Measurements from ENCODE around the gene TMEM132C. TPM values are rescaled to one million over a fixed set of nuclear protein-coding genes. Genes with fewer than 3 reads are reported as not detected.
"Not testable (repeated sequence)": the region's sequence is repeated elsewhere in the genome, so short reads cannot be mapped to it uniquely, and the experiment has no call there.

Gene TMEM132C
- total RNA-seq, 1 donor from 2014 or later, result not detected

DNA sequence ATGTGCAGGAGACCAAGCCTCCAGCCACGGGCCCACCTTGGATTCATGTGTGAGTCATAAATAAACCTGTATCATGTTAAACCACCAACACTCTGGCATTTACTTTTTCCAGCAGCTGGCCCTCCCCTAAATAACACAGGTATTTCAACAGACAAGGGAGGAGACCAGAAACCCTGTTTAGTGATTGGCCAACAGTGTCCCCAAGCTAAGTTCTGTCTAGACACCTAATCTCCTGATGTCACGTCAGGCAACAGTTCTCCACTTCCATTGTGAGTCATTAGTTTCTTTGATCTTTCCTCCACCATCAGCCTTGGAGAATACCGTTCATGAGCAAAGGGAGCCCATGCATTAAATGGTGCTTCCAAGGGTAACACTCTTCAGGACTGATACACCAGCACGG lies 196.9 kb downstream of the TMEM132C start:
- no peak for DNase-seq (ENCODE audit: extremely low read depth, low read depth, low spot score)

DNA sequence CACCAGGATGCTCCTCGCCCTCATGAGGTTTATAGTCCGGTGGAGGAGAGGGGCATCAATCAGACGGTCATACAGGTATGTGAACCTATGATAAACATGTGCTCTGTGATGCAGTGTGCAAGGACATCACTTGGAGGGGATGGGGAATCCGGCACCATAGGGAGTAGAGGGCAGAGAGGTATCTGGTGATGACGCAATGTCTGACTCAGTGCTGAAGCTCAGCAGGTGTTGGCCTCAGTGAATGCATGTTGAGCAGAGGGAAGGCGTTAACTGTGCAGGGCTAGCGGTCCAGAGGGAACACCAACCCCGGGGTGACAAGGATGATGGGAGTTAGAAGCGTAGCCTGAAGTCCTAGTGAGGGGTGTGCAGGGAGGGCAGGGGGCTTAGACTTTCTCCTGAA lies 200.9 kb downstream of the TMEM132C start:
- no peak for DNase-seq (ENCODE audit: extremely low read depth, low read depth, low spot score)

DNA sequence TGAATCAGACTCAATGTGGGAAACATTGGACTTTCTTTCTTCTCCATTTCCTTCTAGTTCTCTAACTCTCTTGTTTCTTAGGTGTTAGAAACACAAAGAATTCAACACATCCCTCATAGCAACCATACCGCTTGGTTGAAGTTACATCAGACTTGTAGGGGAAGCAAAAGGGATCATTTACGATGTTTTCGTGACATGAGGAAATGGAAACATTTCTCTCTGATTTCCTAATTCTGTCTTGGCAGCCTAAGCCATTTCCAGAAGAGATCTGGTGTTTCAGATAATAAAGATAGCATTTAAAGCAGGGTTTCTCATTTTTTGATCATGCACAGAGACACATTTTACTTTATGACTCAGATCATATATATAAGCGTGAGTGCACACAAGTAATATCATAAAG lies 202.0 kb downstream of the TMEM132C start:
- DNase-seq (ENCODE audit: extremely low read depth, low read depth, low spot score), result no peak

DNA sequence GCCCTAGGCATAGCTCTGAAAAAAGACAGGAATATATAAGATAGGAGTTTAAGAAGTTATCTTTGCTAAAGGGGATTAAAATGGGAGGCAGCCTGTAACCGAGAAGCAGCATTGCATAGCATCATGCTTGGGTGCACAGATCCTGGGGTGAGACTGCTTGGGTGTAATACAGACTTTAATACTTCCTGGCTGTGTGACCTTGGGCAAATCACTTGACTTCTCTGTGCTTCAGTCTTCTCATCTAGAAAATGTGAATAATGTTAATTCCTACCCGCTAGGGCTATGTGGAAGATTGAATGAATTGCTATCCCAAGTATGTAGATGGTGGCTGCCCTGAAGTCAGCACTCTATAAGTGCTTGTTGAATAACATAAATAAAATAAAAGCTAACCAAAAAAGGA lies 204.5 kb downstream of the TMEM132C start:
- no peak for DNase-seq (ENCODE audit: extremely low read depth, low read depth, low spot score)

DNA sequence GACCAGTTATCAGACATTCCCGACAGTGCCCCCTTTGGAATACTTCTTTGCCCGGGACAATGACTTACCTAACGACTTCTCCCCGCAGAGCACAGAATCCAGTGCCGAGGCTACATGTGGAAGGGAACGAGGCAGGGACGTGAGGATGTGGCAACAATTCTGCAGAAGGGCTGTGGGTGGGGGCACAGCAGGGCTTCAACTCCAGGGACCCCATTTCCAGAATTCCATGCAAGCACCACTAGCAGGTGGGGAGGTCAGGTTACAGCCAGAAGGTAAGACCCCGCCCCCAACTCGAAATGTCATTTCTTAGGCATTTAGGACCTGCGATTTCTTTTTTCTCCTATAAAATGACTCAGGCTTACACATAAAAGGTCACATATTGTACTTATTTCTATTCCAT lies 207.9 kb downstream of the TMEM132C start:
- no peak for DNase-seq (ENCODE audit: extremely low read depth, low read depth, low spot score)

DNA sequence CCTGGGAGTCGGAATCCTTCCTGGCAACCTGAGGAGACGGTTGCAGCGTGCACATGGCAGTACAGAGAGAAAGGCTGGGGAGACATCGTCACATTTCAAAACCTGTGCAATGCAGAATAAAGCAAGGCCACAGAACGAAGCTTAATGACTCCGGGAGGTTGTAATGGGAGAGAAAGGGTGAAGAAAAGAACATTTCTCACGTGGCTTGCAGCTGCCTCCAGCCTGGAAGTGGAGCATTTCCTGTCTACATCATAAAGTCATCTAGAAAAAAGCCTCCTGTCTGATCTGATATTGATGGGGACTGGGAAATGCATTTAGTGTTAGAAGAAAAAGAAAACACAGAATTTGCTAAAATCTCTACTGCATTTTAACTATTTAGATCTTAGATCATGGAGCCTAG lies 209.3 kb downstream of the TMEM132C start:
- DNase-seq (ENCODE audit: extremely low read depth, low read depth, low spot score), result no peak

DNA sequence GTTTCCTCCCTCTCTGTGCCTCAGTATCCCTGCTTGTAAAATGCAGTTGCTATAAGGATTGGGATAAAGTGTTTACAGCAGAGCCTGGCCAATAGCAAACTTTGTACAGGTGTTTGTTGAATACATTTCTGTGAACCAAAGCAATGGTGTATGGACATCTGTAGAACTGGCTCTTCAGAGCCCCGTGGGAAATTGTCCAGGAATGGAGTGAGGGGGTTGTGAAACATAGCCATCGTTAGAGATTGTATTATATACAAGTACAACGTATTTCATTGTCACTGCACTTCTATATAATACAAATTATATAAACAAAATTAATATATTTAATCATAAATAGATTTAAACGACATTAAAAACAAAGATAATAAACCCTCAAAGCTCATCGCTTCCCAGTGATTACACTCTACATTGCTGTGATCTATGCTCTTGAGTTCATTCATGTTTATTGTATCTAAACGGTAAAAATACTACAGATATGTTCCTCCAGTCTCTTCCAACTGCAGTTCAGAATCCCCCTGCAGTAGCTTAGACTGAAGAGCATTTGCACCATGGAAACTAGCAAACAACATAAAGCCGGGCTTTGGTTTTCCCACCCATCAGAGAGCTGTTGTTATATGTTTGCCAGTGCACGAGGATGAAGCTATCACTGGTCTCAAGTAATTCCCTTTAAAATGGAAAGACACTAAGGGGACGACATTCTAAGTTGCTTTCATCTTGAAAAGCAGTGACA lies 216.7 kb downstream of the TMEM132C start:
- no peak for DNase-seq (ENCODE audit: extremely low read depth, low read depth, low spot score)

DNA sequence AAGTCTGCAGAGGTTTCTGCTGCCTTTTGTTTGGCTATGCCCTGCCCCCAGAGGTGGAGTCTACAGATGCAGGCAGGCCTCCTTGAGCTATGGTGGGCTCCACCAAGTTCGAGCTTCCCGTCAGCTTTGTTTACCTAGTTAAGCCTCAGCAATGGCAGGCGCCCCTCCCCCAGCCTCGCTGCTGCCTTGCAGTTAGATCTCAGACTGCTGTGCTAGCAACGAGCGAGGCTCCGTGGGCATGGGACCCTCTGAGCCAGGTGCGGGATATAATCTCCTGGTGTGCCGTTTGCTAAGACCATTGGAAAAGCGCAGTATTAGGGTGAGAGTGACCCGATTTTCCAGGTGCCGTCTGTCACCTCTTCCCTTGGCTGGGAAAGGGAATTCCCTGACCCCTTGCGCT lies 230.4 kb downstream of the TMEM132C start:
- not testable (repeated sequence) for DNase-seq (ENCODE audit: extremely low read depth, low read depth, low spot score)

DNA sequence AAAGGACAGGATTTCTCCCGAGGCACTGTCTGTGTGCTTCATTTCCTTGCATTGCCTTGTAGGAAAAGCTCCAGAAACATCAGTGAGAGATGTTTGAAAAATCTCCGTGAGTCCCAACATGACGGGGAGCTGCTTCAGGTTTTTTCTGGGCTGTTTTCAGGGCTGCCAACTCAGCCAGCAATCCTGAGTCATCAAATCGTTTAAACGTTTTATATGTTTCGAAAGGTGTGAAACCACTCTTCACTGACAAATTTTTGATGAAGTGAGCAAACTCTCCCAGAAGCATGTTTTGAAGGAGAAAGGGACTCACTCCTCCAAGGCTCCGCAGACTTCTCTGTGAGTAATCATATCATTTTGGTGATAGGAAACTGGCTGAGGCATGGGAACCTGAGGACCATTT lies 240.5 kb downstream of the TMEM132C start:
- DNase-seq (ENCODE audit: extremely low read depth, low read depth, low spot score), result no peak

DNA sequence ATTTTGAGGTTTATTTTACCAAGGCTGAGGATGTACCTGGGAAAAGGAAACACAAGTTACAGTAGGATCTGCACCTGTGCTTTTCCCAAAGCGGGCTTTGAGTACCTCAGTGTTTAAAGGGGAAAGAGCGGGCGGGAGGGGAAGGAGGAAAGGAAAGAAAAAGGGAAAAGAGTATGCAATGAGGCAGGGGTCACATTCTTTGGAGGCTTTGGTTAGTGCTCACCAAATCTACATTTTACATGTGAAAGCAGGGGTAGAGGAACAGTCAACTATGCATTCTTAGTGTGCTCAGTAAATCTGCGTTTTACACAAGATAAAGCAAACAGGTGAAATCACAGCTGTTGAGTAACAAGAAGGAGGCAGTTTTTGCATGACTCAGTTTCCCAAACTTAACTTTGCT lies 242.2 kb downstream of the TMEM132C start:
- no peak for DNase-seq (ENCODE audit: extremely low read depth, low read depth, low spot score)

DNA sequence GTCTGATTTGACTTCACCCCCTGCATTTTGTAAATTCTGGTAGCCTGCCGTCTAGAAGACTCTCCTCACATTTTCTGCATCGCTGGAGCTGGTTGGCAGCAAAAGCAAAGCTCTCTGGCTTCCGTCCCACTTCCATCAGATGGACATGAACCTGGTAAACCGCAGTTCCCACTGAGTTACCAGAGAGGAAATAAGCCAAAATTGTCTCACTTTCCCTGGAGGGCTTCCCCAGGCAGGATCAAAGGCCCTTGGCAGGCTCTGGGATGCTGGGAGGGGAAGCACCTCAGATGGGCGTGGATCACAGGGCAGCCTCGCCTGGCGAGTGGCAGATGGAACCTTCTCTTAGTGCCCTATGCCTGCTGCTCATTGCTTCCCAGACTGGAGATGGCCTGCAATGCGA lies 243.5 kb downstream of the TMEM132C start:
- DNase-seq (ENCODE audit: extremely low read depth, low read depth, low spot score), result no peak

DNA sequence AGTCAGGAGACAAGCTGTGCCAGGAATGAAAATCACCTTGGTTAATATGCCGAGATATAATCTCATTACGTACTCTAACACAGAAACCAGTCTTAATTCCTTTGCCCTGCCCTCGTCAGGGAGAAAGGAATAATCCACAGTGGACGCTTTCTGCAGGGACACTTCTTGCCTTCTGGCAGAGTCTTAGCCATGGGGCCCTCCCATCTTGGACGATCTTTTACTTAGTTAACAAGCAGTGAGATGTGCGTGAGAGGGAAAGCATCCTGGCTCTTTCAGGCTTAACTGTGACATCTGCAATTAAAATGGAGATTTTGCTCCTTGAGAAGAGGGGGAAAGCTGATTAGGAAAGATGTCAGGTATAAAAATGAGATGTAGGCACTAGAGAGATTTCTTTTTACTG lies 246.4 kb downstream of the TMEM132C start:
- no peak for DNase-seq (ENCODE audit: extremely low read depth, low read depth, low spot score)

DNA sequence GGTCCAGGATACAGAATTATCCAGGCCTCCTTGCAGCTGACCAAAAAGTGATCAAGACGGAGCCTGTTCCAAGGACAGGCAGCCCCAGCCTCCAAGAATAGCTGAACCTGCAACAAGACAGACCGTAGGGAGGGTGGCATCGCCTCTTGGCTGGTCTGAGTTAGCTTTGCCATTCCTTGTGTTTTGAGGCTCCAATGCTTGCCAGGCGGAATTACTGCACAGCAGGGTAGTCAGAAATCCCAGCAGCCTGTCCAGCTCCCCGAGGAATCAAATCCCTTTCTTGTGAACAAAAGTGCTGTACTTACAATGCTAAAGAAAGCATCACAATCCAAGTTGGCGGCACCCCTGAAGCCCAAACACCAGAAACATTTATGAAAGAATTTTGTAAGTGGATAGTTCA lies 246.9 kb downstream of the TMEM132C start:
- no peak for DNase-seq (ENCODE audit: extremely low read depth, low read depth, low spot score)

DNA sequence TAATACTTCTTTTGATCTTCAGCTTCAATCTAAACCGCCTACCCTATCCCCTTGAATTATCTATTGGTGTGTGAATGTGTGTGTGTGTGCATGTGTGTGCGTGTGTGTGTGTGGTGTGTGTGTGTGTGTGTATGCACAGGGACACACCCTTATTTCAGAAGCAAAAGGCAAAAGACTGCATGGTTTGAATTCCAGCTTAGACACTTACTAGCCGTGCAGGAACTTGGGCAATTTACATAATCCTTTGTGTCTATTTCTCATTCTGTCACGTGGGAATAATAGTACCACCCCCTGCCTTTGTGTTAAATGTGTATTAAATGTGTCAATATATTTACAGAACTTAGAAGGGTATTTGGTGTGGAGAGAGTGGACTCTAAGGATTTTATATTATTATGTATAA lies 251.7 kb downstream of the TMEM132C start:
- DNase-seq (ENCODE audit: extremely low read depth, low read depth, low spot score), result no peak

DNA sequence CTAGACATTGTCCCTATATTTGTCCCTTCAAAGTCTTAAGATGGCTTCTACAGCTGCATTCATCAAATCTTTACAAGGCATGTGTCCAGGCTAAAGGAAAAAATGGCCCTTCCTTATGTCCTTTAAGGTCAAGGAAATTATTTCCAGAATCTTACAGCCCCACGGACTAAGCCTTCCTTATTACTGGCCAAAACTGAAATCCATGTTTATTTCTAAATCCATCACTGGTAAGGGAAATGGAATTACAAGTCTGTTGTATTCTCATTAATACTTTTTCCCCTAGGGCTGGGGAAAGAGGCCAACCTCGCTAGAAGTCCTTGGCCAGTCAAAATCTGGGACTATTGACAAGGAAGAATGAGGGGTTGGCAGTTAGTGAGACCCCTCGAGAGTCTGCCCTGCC lies 252.5 kb downstream of the TMEM132C start:
- no peak for DNase-seq (ENCODE audit: extremely low read depth, low read depth, low spot score)

DNA sequence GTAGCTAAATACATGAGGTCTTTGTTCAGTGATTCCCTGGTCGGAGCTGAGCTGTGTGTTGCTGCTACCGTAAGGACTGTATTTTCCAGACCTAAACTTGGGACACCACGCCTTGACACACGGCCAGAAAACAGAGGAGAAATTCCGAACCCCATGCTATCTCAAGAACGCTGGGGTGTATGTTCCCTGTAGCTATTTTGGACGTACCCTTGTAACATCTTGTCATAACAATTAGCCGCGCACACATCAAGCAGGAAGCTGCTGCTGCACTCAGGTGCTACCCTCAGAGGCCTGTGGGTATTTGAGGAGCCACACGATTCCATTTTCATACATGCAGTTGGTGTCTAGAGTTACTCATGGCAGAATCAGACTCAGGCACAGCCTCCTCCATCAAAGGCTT lies 255.0 kb downstream of the TMEM132C start:
- no peak for DNase-seq (ENCODE audit: extremely low read depth, low read depth, low spot score)

DNA sequence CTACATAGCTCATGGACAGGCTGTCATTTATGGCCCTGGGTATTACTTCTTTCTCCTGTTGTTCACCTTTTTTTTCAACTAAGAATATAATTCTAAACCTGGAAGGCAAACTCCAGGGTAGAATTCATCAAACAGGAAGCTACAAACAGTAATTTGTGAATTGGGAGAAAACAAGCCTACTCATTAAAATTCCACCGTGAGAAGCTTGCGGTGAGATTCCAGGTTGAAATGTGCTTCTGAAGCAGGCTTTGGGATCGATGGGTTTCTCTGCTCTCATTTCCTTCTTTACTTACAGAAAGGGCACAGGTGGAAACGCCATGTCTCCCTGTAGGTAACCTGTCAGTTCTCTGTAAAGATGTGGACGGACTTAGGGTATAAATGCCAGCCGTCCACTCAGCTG lies 257.5 kb downstream of the TMEM132C start:
- DNase-seq (ENCODE audit: extremely low read depth, low read depth, low spot score), result no peak

DNA sequence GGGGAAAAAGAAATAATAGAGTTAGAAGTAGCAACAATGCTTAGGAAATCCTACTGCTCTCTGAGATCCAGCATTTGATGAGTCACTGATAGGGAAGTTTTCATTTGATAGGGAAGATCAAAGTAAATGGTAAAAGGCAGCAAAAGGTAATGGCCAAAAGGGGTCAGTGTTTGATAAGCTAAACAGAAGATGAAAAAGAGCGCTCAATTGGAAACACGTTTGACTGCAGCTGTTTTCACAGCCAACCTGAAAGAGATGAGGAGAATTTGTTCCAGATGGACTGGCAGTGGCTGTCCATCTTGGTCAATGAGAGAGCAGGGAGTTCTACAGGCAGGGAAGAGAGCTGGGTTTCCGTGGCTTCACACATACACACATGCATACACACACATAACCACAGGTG lies 264.2 kb downstream of the TMEM132C start:
- no peak for DNase-seq (ENCODE audit: extremely low read depth, low read depth, low spot score)

DNA sequence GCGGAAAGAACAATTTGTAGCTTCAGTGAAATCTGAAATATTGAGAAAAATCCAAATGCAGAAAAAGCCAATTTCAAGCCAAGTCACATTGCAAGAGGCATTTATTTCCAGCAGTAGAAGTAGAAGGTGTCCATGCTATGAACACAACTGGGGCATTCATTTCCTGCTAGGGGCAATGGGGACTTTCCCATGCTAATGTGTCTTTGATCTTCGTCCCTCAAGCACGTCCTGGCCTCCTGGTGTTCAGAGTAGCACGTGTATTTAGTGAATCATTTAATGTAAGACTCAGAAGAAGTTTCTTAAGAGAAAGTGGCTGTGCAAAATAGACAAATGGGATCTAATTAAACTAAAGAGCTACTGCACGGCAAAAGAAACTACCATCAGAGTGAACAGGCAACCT lies 267.9 kb downstream of the TMEM132C start:
- no peak for DNase-seq (ENCODE audit: extremely low read depth, low read depth, low spot score)

DNA sequence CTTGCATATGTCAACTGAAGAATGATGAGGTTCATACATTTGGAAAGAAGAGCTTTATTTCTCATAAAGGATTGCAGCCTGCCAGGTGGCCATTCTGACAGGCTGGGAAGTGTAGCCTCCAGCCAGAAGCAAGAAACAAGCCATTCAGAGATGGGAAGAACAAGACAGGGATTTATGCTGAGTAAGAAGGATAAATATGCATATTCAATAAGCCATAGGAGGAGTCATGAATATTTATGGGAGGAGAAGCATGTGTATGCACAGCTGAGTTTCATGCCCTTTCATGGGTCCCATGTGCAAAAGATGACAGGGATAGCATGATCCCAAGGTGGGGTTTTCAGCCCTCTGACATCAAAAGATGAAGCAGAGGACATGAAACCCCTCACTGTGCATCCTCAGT lies 269.8 kb downstream of the TMEM132C start:
- DNase-seq (ENCODE audit: extremely low read depth, low read depth, low spot score), result no peak

DNA sequence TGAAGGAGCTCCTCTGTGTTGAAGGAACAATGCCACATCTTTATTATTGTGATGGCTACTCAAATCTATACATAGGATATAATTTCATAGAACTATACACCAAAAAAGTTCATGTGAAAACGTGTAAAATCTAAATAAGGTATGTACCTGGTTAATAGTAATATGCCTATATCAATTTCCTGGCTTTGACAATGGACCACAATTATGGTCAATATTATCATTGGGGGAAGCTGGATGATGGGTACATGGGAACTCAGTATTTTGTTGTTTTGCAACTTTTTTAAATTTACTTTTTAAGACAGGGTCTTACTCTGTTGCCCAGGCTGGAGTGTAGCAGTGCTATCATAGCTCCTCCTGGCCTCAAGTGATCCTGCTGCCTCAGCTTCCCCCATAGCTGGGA lies 270.7 kb downstream of the TMEM132C start:
- DNase-seq (ENCODE audit: extremely low read depth, low read depth, low spot score), result no peak

DNA sequence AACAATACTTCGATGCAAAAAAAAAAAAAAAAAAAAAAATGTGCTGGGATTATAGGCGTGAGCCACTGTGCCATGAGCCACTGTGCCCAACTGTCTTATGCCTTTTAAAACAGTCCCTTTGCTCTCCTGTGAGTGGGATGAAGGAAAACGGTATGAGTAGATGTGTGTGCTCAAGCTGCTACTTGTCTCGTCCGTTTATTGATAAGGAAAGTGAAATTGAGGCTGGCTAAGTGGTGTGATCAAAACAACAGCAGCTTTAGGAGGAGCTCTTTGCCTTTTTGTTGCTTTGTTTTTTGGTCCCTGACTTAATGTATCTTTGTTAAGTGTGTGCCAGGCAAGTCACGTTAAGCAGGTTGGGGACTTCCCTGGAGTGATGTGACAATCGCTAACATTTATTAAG lies 275.9 kb downstream of the TMEM132C start:
- DNase-seq (ENCODE audit: extremely low read depth, low read depth, low spot score), result no peak

DNA sequence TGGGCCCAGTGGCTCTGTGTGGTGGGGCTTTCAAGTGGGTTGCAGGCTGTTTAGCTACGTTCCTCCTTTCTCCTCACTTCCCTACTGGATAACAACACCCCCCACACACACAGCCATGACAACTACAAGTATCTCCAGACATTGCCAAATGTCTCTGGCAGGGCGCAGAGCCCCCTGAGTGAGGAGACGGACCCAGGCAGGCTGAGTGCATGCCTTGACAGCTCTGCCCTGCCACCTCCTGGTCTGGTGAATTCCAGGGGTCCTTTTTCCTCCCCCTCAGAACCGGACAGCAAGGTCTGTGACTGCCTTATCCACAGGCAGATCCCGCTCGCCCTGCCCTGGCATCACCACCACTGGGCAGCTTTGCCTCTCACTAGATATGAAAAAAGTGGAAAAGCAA lies 276.5 kb downstream of the TMEM132C start:
- DNase-seq (ENCODE audit: extremely low read depth, low read depth, low spot score), result no peak
